Loucy (cell line): ENCODE results near the gene ARHGAP22.

Source experiments
- H2AFZ ChIP-seq: fragments of 200-600 bp; sonication (generic); 2 replicates; pipeline ENCODE4 v1.6.0; 2016; ENCODE audit warnings: antibody characterized with exemption, mild to moderate bottlenecking, low read length, moderate library complexity
- H3F3A ChIP-seq: fragments of 200-600 bp; 2 replicates; pipeline ENCODE4 v1.6.0; 2016; ENCODE audit warnings: antibody characterized with exemption, low read depth, mild to moderate bottlenecking
- H3K27me3 ChIP-seq: fragments of 200-600 bp; sonication (generic); 2 replicates; pipeline ENCODE4 v1.6.1; 2014; ENCODE audit warnings: low read length, mild to moderate bottlenecking; ENCODE audit not compliant: insufficient read depth, poor library complexity, severe bottlenecking
- H3K36me3 ChIP-seq: fragments of 200-600 bp; sonication (generic); 2 replicates; pipeline ENCODE4 v1.6.1; 2016; ENCODE audit warnings: low read length; ENCODE audit not compliant: insufficient read depth
- H3K4me1 ChIP-seq: fragments of 200-600 bp; sonication (generic); 2 replicates; pipeline ENCODE4 v1.5.1; 2014; ENCODE audit warnings: low read length, mild to moderate bottlenecking; ENCODE audit not compliant: insufficient read depth, poor library complexity, severe bottlenecking
- H3K4me2 ChIP-seq: fragments of 200-600 bp; sonication (generic); 2 replicates; pipeline ENCODE4 v1.6.0; 2014; ENCODE audit warnings: antibody characterized with exemption, low read length, low read depth, mild to moderate bottlenecking; ENCODE audit not compliant: poor library complexity, severe bottlenecking
- H3K4me3 ChIP-seq: fragments of 200-600 bp; sonication (generic); 2 replicates; pipeline ENCODE4 v1.5.1; 2014; ENCODE audit warnings: low read length, mild to moderate bottlenecking, mixed read lengths; ENCODE audit not compliant: poor library complexity, severe bottlenecking
- H3K79me2 ChIP-seq: fragments of 200-600 bp; sonication (generic); 2 replicates; pipeline ENCODE4 v1.6.1; 2014; ENCODE audit warnings: low read length; ENCODE audit not compliant: insufficient read depth
- H3K9ac ChIP-seq: fragments of 200-600 bp; sonication (generic); 2 replicates; pipeline ENCODE4 v1.6.0; 2014; ENCODE audit warnings: mild to moderate bottlenecking, low read depth, low read length, moderate library complexity; ENCODE audit not compliant: poor library complexity, severe bottlenecking
- H3K9me2 ChIP-seq: fragments of 200-600 bp; sonication (generic); replicated peaks from 2 replicates; pipeline ENCODE4 v1.6.1; 2016; ENCODE audit warnings: low read depth, low read length, mixed read lengths
- H3K9me3 ChIP-seq: fragments of 200-600 bp; sonication (generic); 2 replicates; pipeline ENCODE4 v1.6.1; 2014; ENCODE audit warnings: mild to moderate bottlenecking, antibody characterized with exemption, low read length, low read depth; ENCODE audit not compliant: insufficient read depth
- H4K20me1 ChIP-seq: fragments of 200-600 bp; sonication (generic); 2 replicates; pipeline ENCODE4 v1.6.0; 2014; ENCODE audit warnings: antibody characterized with exemption, low read length, mild to moderate bottlenecking; ENCODE audit not compliant: insufficient read depth, poor library complexity, severe bottlenecking
- EZH2phosphoT487 ChIP-seq: fragments of 200-600 bp; IDR thresholded peaks from 2 replicates; pipeline ENCODE4 v1.6.1; 2018; ENCODE audit warnings: antibody characterized with exemption, mild to moderate bottlenecking, moderate library complexity, borderline replicate concordance
- TF ChIP-seq, protein P1 (sequence below): fragments of 200-600 bp; sonication (generic); conservative IDR thresholded peaks from 2 replicates; pipeline ENCODE4 v1.5.1; 2014; ENCODE audit warnings: mild to moderate bottlenecking, antibody characterized with exemption, low read length

Gene ARHGAP22

DNA sequence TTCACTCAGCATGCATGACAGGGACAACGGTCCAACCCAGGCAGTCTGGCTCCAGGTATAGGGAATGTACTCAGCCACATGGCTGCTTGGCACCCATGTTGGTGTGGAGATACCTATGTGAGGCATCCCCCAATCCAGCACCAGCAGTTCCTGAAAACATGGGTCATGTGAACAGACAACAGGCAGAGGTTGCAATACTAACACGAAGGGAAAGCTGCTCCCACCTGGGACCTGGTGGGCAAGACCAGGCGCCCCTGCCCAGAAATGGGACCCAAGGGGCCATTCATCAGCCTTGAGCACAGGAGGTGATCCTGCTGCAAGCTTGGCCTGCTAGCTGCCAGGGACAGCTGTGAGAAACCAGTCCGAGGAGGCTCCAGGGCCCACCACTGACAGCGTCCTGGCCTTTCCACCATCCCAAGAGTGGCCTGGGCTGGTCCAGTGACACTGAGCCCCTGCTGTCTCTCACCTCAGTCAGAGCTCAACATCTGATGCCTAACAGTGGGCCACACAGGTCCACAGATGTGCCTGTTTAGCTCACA is 142.3 kb downstream of the ARHGAP22 start:
- H3K9ac ChIP-seq, result no peak overlapping the region
- no peaks in the 10 kb centered on the region for H3K36me3 ChIP-seq
- H3K79me2 ChIP-seq, result no peaks in the 10 kb centered on the region; the same call in 1 of the 2 replicates
- peaks cover 16% of the 10 kb centered on the region for H3K4me1 ChIP-seq
- H3K9me2 ChIP-seq, result no peaks in the 10 kb centered on the region
- H3K4me2 ChIP-seq, result no peak overlapping the region
- H4K20me1 ChIP-seq, result no peaks in the 10 kb centered on the region
- TF ChIP-seq, protein P1, sequence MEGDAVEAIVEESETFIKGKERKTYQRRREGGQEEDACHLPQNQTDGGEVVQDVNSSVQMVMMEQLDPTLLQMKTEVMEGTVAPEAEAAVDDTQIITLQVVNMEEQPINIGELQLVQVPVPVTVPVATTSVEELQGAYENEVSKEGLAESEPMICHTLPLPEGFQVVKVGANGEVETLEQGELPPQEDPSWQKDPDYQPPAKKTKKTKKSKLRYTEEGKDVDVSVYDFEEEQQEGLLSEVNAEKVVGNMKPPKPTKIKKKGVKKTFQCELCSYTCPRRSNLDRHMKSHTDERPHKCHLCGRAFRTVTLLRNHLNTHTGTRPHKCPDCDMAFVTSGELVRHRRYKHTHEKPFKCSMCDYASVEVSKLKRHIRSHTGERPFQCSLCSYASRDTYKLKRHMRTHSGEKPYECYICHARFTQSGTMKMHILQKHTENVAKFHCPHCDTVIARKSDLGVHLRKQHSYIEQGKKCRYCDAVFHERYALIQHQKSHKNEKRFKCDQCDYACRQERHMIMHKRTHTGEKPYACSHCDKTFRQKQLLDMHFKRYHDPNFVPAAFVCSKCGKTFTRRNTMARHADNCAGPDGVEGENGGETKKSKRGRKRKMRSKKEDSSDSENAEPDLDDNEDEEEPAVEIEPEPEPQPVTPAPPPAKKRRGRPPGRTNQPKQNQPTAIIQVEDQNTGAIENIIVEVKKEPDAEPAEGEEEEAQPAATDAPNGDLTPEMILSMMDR, result no peak
- no peak for TF ChIP-seq EZH2phosphoT487
- no peaks in the 10 kb centered on the region for H3F3A ChIP-seq
- H2AFZ ChIP-seq, result no peak overlapping the region
- H3K9me3 ChIP-seq, result no peaks in the 10 kb centered on the region
- H3K27me3 ChIP-seq, result no peaks in the 10 kb centered on the region
- no peak overlapping the region for H3K4me3 ChIP-seq

DNA sequence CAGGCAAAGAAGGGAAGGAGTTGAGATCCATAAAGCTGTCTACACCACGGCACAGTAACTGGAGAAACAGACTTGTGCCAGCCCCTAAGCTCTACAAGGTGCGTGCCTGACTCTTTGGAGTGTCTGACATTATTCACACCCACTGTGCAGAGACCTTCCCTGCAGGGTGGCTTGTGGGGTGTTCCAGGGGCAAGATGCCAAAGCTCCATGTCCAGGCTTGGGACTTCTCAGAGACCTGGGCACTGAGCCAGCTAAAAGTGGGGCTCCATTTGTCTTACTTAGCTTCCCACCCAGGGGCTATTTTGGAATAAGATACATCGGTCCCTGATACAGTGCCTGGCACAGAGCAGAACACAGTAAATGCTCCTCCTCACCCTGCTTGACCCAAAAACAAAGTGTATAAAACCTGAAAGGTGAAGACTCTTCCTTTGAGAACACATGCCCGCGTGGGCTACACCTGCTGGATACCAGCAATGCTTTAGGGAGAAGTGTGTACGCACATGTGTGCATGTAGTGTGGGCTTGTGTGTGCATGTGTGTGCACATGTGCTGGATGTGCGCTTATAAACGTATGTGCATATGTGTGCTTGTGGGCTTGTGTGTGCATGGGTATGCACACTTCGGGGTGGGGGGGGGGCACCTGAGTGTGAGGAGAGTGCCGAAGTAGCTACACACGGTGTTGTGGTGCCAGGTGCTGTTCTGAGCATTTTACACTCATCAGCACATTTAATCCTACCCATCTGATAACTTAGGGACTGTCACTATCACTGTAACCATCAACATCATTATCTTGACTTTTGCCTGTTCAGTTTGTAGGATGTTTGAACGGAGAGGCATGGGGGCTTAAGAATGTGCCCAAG is 143.0 kb downstream of the ARHGAP22 start:
- no peaks in the 10 kb centered on the region for H4K20me1 ChIP-seq
- H3K27me3 ChIP-seq, result no peaks in the 10 kb centered on the region
- H3K9me3 ChIP-seq, result no peaks in the 10 kb centered on the region
- no peak overlapping the region for H3K4me3 ChIP-seq
- no peak overlapping the region for H3K9ac ChIP-seq
- TF ChIP-seq, protein P1, result no peak
- TF ChIP-seq EZH2phosphoT487, result no peak
- H3K4me2 ChIP-seq, result no peak overlapping the region
- peaks cover 13% of the 10 kb centered on the region for H3K4me1 ChIP-seq
- H2AFZ ChIP-seq, result no peak overlapping the region
- no peaks in the 10 kb centered on the region for H3F3A ChIP-seq
- no peaks in the 10 kb centered on the region for H3K9me2 ChIP-seq
- no peaks in the 10 kb centered on the region; the same call in 1 of the 2 replicates for H3K79me2 ChIP-seq
- H3K36me3 ChIP-seq, result no peaks in the 10 kb centered on the region

DNA sequence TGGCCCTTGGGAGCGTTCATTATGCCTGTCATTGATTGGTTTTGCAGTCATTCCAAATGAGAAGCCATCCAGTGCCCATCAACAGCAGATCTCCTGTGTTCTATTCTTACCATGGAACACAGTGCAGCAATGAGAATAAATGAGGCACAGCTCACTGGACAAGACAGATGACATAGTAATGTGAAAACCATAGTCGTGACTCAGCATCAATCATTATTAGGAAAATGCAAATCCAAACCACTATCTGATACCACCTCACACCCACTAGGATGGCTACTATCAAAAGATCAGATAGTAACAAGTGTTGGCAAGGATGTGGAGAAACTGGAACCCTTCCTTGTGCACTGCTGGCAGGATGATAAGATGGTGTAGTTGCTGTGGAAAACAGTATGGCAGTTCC is 144.7 kb downstream of the ARHGAP22 start:
- Histone ChIP-seq H3K4me1 (peaks cover 28% of the 10 kb centered on the region), H3K4me2 (no peak overlapping the region), H3K79me2 (no peaks in the 10 kb centered on the region), H3K27me3 (no peaks in the 10 kb centered on the region), H3K4me3 (no peak overlapping the region), H3K9me3 (no peaks in the 10 kb centered on the region), H3K9ac (no peak overlapping the region), H2AFZ (no peak overlapping the region), H3K36me3 (no peaks in the 10 kb centered on the region), H4K20me1 (no peaks in the 10 kb centered on the region), H3K9me2 (no peaks in the 10 kb centered on the region), H3F3A (no peaks in the 10 kb centered on the region)
- TF ChIP-seq, protein P1, result no peak
- TF ChIP-seq EZH2phosphoT487, result no peak
